HG03460 (cell line): ENCODE results near the gene RPE.

Experiments used
- ATAC-seq: cut with Tn5 transposase; IDR thresholded peaks from one replicate; pipeline ENCODE4 v1.9.1; 2021; ENCODE audit not compliant: unreplicated experiment

RPE gene

GRCh38 chr2:210002158-210003157 lies at the start of gene RPE:
TSS of gene RPE (plus strand) at chr2:210002638. CDS start at chr2:210002662, 24 bp downstream.
- ATAC-seq, result peak; percentile 99

GRCh38 chr2:209956271-209956670 lies 46.2 kb upstream of the RPE start:
- ATAC-seq, result no peak

GRCh38 chr2:209958016-209958415 lies 44.4 kb upstream of the RPE start:
- no peak for ATAC-seq

GRCh38 chr2:209960045-209960444 lies 42.4 kb upstream of the RPE start:
- no peak for ATAC-seq

- ATAC-seq, result peak; percentile 98
Observed at GRCh38 chr2:209960676-209961630, 41.5 kb upstream of the RPE start.

- no peak for ATAC-seq
Observed at GRCh38 chr2:209965723-209966122, 36.7 kb upstream of the RPE start.

GRCh38 chr2:209969692-209970091 lies 32.7 kb upstream of the RPE start:
- no peak for ATAC-seq

- ATAC-seq, result no peak
Observed at GRCh38 chr2:209970271-209970670, 32.2 kb upstream of the RPE start.

GRCh38 chr2:209970711-209971110 lies 31.7 kb upstream of the RPE start:
- ATAC-seq, result no peak

GRCh38 chr2:209973328-209973727 lies 29.1 kb upstream of the RPE start:
- ATAC-seq, result no peak

GRCh38 chr2:209974576-209974975 lies 27.9 kb upstream of the RPE start:
- ATAC-seq, result no peak

- peak; percentile 87 for ATAC-seq
Observed at GRCh38 chr2:209976698-209977385, 25.6 kb upstream of the RPE start.

GRCh38 chr2:209977386-209978239 lies 24.8 kb upstream of the RPE start:
- ATAC-seq, result peak; percentile 64

- no peak for ATAC-seq
Observed at GRCh38 chr2:209984291-209984690, 18.1 kb upstream of the RPE start.

- no peak for ATAC-seq
Observed at GRCh38 chr2:209985874-209986273, 16.6 kb upstream of the RPE start.

GRCh38 chr2:209986415-209986814 lies 16.0 kb upstream of the RPE start:
- ATAC-seq, result no peak

- ATAC-seq, result peak; percentile 57
Observed at GRCh38 chr2:209988010-209988409, 14.4 kb upstream of the RPE start.

GRCh38 chr2:209990838-209991237 lies 11.6 kb upstream of the RPE start:
- ATAC-seq, result no peak

GRCh38 chr2:209993968-209994367 lies 8.5 kb upstream of the RPE start:
- ATAC-seq, result no peak

GRCh38 chr2:209998596-209998995 lies 3.8 kb upstream of the RPE start:
- no peak for ATAC-seq
